Heart left ventricle (tissue), 16 donors: Measurements from ENCODE around the gene IL3RA. TPM values are rescaled to one million over a fixed set of nuclear protein-coding genes. Genes with fewer than 3 reads are reported as not detected.

Source experiments
- ATAC-seq, 4 donors: fragments of 200-7000 bp; cut with Tn5 transposase; one replicate each; pipeline ENCODE4 v1.9.1; 2020 to 2022; ENCODE audit warnings: moderate library complexity in 4 of 4, mild to moderate bottlenecking in 3 of 4, moderate number of reproducible peaks in 1 of 4
- DNase-seq, 5 donors: peaks; one replicate each; pipeline ENCODE4 v3.0.0-alpha.2; 2020
- H3K27ac ChIP-seq, 12 donors: fragments of 200-600 bp; sonication (generic) in 4 of 12; one replicate each; pipeline versions ENCODE4 v1.5.0 to v1.8.0; 2016 to 2022; ENCODE audit warnings: mild to moderate bottlenecking in 2 of 12
- H3K27me3 ChIP-seq, 9 donors: fragments of 200-600 bp; sonication (generic) in 2 of 9; one replicate each; pipeline versions ENCODE4 v1.5.1 to v1.8.0; 2016 to 2022; ENCODE audit warnings: mild to moderate bottlenecking in 3 of 9
- H3K36me3 ChIP-seq, 9 donors: fragments of 200-600 bp; sonication (generic) in 2 of 9; one replicate each; pipeline versions ENCODE4 v1.5.0 to v1.8.0; 2018 to 2022; ENCODE audit warnings: mild to moderate bottlenecking in 2 of 9
- H3K4me1 ChIP-seq, 12 donors: fragments of 200-600 bp; sonication (generic) in 4 of 12; one replicate each; pipeline versions ENCODE4 v1.5.0 to v1.8.0; 2016 to 2022; ENCODE audit warnings: mild to moderate bottlenecking in 3 of 12
- H3K4me3 ChIP-seq, 12 donors: fragments of 200-600 bp; sonication (generic) in 4 of 12; one replicate each; pipeline versions ENCODE4 v1.5.0 to v1.8.0; 2017 to 2022; ENCODE audit warnings: mild to moderate bottlenecking in 9 of 12, moderate library complexity in 4 of 12
- H3K9me3 ChIP-seq, 12 donors: fragments of 200-600 bp; sonication (generic) in 4 of 12; one replicate each; pipeline versions ENCODE4 v1.5.0 to v1.8.0; 2016 to 2022; ENCODE audit warnings: mild to moderate bottlenecking in 1 of 12
- POLR2A ChIP-seq, 2 donors: fragments of 450-650 bp; IDR thresholded peaks; one replicate each; pipeline ENCODE4 v1.6.1; 2017; ENCODE audit warnings: antibody characterized with exemption in 2 of 2, mild to moderate bottlenecking in 2 of 2, moderate library complexity in 2 of 2
- WGBS, 4 donors: extraction: QIAGEN DNeasy Blood & Tissue Kit in 2 of 4; methylation state at CpG; one replicate each; pipeline versions ENCODE4 v1.1.5 to v1.1.7; 2013 to 2018; 5-methylcytosine and 5-hydroxymethylcytosine counted together
- intact Hi-C, 10 donors: fragments of 100-400 bp; cut with DNase I; formaldehyde crosslinking; loops; one replicate each; pipeline versions ENCODE4 v1.11.1 to v1.14.2; 2022
- polyA plus RNA-seq, 2 donors: library from polyadenylated mRNA; stranded (reverse); fragments of 200-250 nt; gene quantifications; one replicate each; pipeline ENCODE4 v1.2.3, GENCODE V29; 2013
- total RNA-seq, 9 donors: library from RNA; depleted of rRNA in 2 of 9; stranded (reverse); fragments of >200 nt in 2 of 9; fragmentation: NEBNext Ultra II Directional in 3 of 9; extraction: Animal tissue kit (Norgen Biotek cat#: 25700) in 3 of 9; gene quantifications; one replicate each; pipeline versions ENCODE4 v1.1.0 to v1.2.4, GENCODE V29; 2016 to 2023
- TF ChIP-seq, protein P1 (sequence below), 12 donors: fragments of 200-600 bp; sonication (generic) in 4 of 12; IDR thresholded peaks; one replicate each; pipeline versions ENCODE4 v1.5.0 to v1.8.0; 2018 to 2022; ENCODE audit warnings: antibody characterized with exemption in 12 of 12, mild to moderate bottlenecking in 5 of 12
- donor health status: ischemic (EF 13 %, LVEDD 7.1; RV severe dilation, severe dysfunction).
- donor health status: healthy with polysubstance abuse.
- donor health status: DM: no; HTN: yes; CAD: no.
- donor health status: DM: no; HTN: no; CAD: no.
- donor health status: ischemic (EF 25% LVEDD 6.9; RV normal size, moderate dysfunction).
- donor health status: ischemic (EF 25% LVEDD 5.7; RV mildly dilated, moderate dysfunction).
- donor health status: healthy.
- donor health status: DM: yes; HTN: yes; CAD: no.
- donor health status: ischemic (EF 35%, LVEDD 5.7; RV mildly dilated, moderate dysfunction).
- donor health status: nonischemic (EF 11% LVEDD 7.7; RV severe dilation, severe dysfunction).
- donor health status: DM: yes; HTN: yes; CAD: no.
- donor health status: PGD.
- donor health status: ischemic (EF 29% LVEDD 5.4; RV normal size, mild dysfunction).
- donor health status: nonischemic (EF 23%, LVEDD 6.1; RV moderate dilation, normal function).

Gene IL3RA
- total and polyA plus RNA-seq, 11 donors: 3.2 to 20.4 (median 4.7) TPM

DNA sequence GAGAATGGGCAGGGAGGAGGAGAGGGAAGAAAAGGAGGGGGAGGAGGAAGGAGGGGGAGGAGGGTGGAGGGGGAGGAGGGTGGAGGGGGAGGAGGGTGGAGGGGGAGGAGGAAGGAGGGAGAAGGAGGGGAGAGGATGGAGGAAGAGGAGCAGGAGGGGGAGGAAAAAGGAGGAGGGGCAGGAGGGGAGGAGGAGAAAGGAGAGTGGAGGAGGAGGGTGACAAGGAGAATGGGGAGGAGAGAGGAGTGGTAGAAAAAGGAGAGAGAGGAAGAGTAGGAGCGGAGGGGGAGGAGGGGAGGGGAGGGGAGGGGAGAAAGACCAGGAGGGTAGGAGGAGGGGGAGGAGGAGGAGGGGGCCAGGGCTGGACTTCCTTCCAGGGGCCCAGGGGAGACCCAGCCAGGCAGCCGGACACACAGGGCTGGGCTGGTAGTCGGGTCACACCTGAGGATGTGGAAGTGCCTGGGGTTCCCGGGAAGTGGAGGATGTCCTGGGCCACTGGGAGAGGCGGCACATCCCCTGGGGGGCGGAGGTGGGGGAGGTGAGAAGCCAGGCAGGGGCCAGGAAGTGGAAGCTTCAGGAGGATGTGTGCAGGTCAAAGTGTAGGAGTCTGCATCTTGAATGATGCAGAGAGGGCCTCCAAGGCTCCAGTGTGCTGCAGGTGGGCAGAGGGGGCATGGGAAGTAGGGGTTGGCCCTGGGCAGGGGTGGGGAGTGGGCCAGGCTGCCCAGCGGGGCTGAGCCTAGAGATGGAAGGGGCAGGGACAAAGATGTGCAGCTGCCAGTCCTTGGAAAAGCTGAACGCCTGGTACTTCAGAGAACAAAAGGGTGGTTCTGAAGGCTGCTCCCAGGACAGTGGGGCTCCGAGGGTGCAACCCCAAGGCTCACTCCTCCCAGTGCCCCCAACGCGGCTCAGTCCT is 18.8 kb downstream of the IL3RA start:
- Histone ChIP-seq H3K27ac (no peak overlapping the region), H3K4me3 (no peak overlapping the region), H3K27me3 (no peaks in the 10 kb centered on the region), H3K36me3 (peaks cover 0 to 38% (median 18%) of the 10 kb centered on the region in 9 donors), H3K4me1 (peaks cover 0 to 5% (median 0%) of the 10 kb centered on the region in 12 donors), H3K9me3 (peaks cover 0 to 16% (median 6%) of the 10 kb centered on the region in 12 donors)
- TF ChIP-seq, protein P1, sequence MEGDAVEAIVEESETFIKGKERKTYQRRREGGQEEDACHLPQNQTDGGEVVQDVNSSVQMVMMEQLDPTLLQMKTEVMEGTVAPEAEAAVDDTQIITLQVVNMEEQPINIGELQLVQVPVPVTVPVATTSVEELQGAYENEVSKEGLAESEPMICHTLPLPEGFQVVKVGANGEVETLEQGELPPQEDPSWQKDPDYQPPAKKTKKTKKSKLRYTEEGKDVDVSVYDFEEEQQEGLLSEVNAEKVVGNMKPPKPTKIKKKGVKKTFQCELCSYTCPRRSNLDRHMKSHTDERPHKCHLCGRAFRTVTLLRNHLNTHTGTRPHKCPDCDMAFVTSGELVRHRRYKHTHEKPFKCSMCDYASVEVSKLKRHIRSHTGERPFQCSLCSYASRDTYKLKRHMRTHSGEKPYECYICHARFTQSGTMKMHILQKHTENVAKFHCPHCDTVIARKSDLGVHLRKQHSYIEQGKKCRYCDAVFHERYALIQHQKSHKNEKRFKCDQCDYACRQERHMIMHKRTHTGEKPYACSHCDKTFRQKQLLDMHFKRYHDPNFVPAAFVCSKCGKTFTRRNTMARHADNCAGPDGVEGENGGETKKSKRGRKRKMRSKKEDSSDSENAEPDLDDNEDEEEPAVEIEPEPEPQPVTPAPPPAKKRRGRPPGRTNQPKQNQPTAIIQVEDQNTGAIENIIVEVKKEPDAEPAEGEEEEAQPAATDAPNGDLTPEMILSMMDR (IDR thresholded peaks at IDR 0.05): no peak
- no peak for TF ChIP-seq POLR2A (IDR thresholded peaks at IDR 0.05)
- ATAC-seq (peak in 2 of 4 donors; percentile 24 to 72), DNase-seq (peak in 1 of 5 donors; percentile 49)
- WGBS, 4 donors: 39 to 55% (median 43%) methylated on average over 11 of the region's 11 CpGs
- intact Hi-C loops: no loop called here

DNA sequence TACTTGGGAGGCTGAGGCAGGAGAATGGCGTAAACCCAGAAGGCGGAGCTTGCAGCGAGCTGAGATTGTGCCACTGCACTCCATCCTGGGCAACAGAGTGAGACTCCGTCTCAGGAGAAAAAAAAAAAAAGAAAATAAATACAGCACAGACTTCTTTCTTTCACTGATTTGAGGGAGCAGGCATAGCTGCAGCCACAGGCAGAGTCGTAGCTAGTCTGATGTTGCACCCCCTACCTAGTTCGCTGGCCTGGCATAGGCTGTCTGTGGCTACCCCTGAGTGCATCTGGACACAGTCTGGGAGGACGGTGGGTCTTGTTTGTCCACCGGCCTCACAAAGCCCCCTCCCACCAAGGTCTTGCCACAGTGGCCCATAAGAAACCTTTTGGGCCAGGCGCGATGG is 21.4 kb downstream of the IL3RA start:
- H3K4me1 ChIP-seq: peaks cover 0 to 5% (median 0%) of the 10 kb centered on the region in 12 donors
- WGBS, 4 donors: 92 to 99% (median 97%) methylated on average over 10 of the region's 10 CpGs
- TF ChIP-seq POLR2A (IDR thresholded peaks at IDR 0.05): no peak
- TF ChIP-seq, protein P1 (IDR thresholded peaks at IDR 0.05): no peak
- ATAC-seq: no peak
- H3K27me3 ChIP-seq: no peaks in the 10 kb centered on the region
- peaks cover 0 to 41% (median 16%) of the 10 kb centered on the region in 9 donors for H3K36me3 ChIP-seq
- no peak overlapping the region for H3K27ac ChIP-seq
- H3K9me3 ChIP-seq: peaks cover 0 to 16% (median 6%) of the 10 kb centered on the region in 12 donors
- DNase-seq: peak in 1 of 5 donors; percentile 7
- no peak overlapping the region for H3K4me3 ChIP-seq
- intact Hi-C loops: no loop called here

DNA sequence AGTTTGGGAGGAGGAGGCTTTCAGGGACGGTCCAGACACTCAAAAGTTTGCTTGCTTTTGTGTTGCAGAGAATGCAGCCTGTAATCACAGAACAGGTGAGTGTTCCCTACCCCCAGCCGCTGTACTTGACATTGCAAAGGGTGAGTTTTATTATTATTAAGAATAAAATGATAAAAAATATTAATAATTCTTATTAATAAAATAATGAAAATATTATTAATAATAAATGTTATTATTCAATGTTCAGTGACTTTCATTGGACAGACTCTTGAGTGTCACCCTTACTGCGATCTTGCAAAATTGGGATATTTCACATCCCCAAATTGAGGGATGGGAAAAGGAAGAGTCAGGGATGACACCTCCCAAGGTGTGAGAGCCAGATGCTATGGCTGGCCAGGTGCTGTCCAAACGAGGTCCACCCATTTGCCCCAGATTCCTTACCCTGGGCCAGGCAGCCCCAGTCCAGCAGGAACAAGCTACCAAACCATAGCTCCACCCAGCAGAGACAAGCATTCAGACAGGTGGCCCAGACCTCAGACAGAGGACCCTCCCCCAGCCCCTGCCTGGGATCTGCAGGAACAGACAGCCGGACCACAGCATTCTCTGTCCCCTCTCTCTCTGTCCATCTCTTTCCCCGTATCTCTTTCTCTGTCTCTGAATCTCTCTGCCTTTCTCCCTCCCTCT is 22.4 kb downstream of the IL3RA start:
- no peak overlapping the region for H3K27ac ChIP-seq
- no peaks in the 10 kb centered on the region for H3K27me3 ChIP-seq
- intact Hi-C loops: no loop called here
- no peak overlapping the region for H3K4me3 ChIP-seq
- H3K4me1 ChIP-seq: peaks cover 0 to 5% (median 0%) of the 10 kb centered on the region in 12 donors
- 89 to 95% (median 92%) methylated on average over 6 of the region's 6 CpGs for WGBS, 4 donors
- peaks cover 0 to 48% (median 18%) of the 10 kb centered on the region in 9 donors for H3K36me3 ChIP-seq
- H3K9me3 ChIP-seq: peaks cover 0 to 16% (median 6%) of the 10 kb centered on the region in 12 donors
- ATAC-seq (no peak), DNase-seq (peak in 1 of 5 donors; percentile 12)
- TF ChIP-seq, protein P1 (IDR thresholded peaks at IDR 0.05): no peak
- TF ChIP-seq POLR2A (IDR thresholded peaks at IDR 0.05): no peak

DNA sequence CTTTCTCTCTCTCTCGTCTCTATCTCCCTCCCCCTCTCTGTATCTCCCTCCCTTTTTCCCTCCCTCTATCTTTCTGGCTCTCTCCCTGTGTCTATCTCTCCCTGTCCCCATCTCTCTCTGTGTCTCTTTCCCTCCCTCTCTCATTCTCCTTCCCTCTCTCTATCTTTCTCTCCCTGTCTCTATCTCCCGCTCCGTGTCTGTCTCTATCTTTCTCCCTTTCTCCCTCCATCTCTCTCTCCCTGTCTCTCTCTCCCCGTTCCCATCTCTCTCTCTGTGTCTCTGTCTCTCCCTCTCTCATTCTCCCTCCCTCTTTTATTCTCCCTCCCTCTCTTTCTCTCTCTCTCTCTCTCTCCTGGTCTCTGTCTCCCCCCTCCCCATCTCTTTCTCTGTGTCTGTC is 22.9 kb downstream of the IL3RA start:
- ATAC-seq (no peak), DNase-seq (no peak)
- Histone ChIP-seq H3K27me3 (no peaks in the 10 kb centered on the region), H3K36me3 (peaks cover 3 to 53% (median 18%) of the 10 kb centered on the region in 9 donors), H3K4me3 (no peak overlapping the region), H3K9me3 (peaks cover 0 to 16% (median 6%) of the 10 kb centered on the region in 12 donors), H3K4me1 (peaks cover 0 to 5% (median 0%) of the 10 kb centered on the region in 12 donors), H3K27ac (no peak overlapping the region)
- TF ChIP-seq, protein P1 (IDR thresholded peaks at IDR 0.05): no peak
- TF ChIP-seq POLR2A (IDR thresholded peaks at IDR 0.05): no peak
- intact Hi-C loops: no loop called here
- WGBS, 4 donors: 74 to 89% (median 87%) methylated on average over 4 of the region's 4 CpGs
